HG03135 (cell line): ENCODE results near the gene MAML3.

Source experiments
- ATAC-seq: cut with Tn5 transposase; IDR thresholded peaks from one replicate; pipeline ENCODE4 v1.9.1; 2021; ENCODE audit warnings: mild to moderate bottlenecking, moderate library complexity; ENCODE audit not compliant: unreplicated experiment

MAML3 gene

GRCh38 chr4:140153718-140154571 is at the start of gene MAML3:
TSS of gene MAML3 (minus strand) at chr4:140154184. CDS start at chr4:140153327, 857 bp downstream.
- ATAC-seq: peak; percentile 42

DNA sequence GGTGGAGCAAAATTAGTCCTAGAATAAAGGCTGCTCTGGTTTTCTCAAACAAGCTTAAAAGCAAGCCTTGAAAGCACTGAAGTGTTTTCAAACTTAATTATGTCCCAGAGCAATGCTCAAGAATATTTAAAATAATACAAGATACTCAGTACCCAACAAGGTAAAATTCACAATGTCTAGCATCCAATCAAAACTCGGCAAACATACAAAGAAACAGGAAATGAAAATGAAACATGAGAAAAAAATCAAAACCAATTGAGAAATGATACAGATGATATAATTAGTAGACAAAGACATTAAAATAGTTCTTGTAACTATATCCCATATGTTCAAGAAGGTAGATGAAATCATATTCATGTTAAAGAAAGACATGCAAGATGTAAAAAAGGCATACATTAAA is 45.0 kb upstream of the MAML3 start:
- ATAC-seq: no peak

- ATAC-seq: no peak
These were observed 41.8 kb upstream of the MAML3 start for GRCh38 chr4:140195806-140196205.

DNA sequence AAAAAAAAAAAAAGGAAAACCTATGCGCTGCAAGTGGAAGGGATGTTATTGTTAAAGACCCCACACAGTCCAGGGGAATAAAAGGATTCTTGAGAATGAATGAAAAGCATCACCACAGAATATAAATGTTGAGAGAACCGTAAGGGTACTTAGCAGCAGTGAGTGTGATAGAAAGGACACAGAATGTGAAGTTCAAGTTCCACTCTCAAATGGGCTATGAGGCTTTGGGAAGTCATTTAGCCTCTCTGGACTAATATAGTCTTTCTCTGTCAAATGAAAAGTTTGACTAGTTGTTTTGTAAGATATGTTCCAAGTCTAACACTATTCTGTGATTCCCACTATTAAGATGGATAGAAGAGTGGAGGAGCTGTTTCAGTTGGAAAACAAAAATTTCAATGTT is 35.8 kb upstream of the MAML3 start:
- no peak for ATAC-seq

DNA sequence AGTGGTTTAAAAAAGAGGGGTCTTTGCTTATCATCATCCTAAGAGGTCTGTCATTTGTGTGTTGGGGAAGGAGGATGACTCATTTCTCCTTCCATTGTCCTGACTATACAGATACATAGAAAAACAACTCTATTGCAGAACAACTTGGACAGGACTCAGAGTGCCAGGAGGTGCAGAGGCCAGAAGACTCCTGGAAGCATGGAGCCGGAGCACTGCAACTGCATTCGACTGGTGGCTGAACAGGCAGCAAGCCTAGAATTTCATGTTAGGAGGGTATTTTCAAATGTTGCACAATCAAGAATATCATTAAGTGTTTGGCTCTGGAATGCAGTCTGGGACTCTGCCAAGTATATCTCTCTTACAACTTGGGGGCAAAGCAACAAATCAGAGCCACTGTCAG is 35.0 kb upstream of the MAML3 start:
- no peak for ATAC-seq

- ATAC-seq: no peak
These were observed 33.3 kb upstream of the MAML3 start for GRCh38 chr4:140187316-140187695.

- no peak for ATAC-seq
These were observed 32.8 kb upstream of the MAML3 start for GRCh38 chr4:140186651-140187315.

GRCh38 chr4:140186082-140186438 is 32.1 kb upstream of the MAML3 start:
- ATAC-seq: no peak

GRCh38 chr4:140185412-140186081 is 31.6 kb upstream of the MAML3 start:
- no peak for ATAC-seq

DNA sequence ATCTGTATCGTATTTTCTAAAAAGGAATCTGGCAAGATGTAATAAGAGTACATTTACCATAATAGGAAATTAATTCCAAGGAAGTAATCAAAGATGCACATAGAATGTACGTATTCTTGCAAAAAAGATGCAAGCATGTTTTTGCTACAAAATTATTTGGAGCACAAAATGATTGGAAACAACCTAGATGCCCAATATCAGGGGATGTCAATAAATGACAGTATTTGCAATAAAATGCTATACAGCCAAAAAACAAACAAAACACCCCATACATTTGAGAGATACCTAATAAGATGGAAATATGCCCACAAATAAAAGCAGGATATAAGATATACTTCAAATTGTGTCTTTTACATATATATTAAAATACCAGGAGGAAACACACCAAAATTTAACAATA is 29.3 kb upstream of the MAML3 start:
- no peak for ATAC-seq

DNA sequence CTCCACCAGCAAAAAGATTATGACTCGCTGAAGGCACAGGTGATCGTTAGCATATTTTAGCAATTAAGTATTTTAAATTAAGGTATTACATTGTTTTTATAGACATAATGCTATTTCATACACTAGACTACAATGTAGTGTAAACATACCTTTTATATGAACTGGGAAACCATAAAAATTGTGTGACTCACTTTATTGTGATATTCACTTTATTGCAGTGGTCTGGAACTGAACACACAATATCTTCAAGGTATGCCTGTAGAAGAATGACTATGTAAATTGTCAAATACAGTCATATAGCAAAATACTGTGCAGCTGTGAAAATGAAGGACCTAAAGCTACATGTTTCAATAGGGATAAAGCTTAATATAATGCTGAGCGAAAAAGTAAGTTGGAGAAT is 26.6 kb upstream of the MAML3 start:
- no peak for ATAC-seq

DNA sequence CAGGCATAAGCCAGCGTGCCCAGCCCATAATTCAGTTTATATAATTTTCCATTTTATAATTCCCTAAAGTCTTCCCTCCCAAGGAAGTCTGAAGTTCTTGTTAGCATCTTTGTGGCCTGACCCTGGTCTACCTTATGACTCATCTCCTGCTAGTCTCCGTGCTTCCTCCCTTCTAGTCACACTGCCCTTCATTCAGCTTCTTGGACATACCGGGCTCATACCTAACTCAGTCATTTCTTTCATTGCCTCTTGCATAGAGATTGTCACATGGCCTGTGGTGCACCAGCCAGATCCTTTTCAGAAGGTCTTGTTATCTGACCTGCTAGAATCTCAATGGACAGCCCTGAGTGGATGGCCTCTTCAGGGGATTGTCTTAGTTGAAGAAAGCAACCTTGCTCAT is 22.8 kb upstream of the MAML3 start:
- no peak for ATAC-seq

GRCh38 chr4:140174543-140174942 is 20.6 kb upstream of the MAML3 start:
- no peak for ATAC-seq

GRCh38 chr4:140172960-140173359 is 19.0 kb upstream of the MAML3 start:
- ATAC-seq: no peak

DNA sequence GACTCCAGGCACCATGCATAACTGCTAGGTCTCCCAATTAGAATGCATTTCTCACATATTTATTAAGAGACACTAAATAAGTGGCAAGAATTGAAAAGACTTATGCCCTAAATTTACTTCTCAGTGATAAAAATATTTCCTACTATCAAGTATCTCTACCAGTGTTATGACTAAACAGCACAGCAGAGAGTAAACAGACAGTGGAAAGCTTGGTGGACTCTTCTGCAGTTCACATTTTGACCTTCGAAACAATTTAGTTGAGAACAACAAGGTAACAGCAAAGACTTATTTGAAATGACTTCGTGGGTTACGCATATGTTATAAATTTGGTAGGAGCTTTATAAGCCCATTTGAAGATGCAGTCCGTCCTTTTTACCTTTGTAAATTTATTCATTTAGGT is 16.3 kb upstream of the MAML3 start:
- ATAC-seq: no peak

GRCh38 chr4:140168936-140169335 is 15.0 kb upstream of the MAML3 start:
- ATAC-seq: no peak

GRCh38 chr4:140168474-140168873 is 14.5 kb upstream of the MAML3 start:
- ATAC-seq: no peak

GRCh38 chr4:140163029-140163810 is 9.2 kb upstream of the MAML3 start:
- ATAC-seq: no peak

DNA sequence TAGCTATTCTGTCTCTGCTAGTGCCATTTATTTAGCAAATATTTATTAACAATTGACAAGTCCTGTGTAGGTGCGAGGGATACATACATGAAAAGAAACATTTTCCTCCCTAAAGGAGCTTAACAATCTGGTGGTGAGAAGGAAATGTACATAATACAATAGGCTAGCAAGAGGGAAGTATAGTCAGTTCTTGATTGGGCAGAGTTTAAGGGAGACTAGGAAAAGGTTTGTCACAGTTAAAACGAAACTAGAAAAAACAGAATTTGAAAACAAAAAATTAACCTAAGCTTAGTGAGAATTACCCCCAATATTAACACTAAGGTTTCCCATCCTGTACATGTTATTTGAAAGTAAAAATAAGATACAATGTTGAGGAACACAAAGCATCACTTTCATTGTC is 8.6 kb upstream of the MAML3 start:
- ATAC-seq: no peak

- no peak for ATAC-seq
These were observed 4.5 kb upstream of the MAML3 start for GRCh38 chr4:140158365-140159030.

DNA sequence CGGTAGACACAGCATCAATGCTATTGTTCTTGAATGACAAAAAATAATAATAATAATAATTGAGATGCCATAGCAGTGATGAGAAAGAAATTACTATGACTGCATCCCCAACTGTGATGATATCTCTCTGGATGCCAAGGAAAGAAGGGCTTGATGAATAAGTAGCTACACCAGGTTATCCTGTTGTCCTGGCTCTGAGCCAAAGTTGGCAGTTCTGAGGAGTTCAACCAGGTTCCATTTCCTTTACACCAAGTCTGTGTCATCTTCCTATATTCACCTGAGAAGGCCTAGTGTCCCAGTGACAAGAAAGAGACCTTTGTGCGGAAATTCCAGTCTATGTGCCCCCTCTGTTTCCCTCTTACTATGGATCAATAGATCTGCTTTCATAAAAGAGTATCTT is 3.4 kb upstream of the MAML3 start:
- ATAC-seq: no peak
